PC-3 (cell line): Measurements from ENCODE around the gene SPRING1. TPM values are rescaled to one million over a fixed set of nuclear protein-coding genes. Genes with fewer than 3 reads are reported as not detected.

ENCODE experiments used
- ATAC-seq: fragments of 200-7000 bp; cut with Tn5 transposase; 2 replicates; pipeline ENCODE4 v1.9.1; 2020; ENCODE audit warnings: mild to moderate bottlenecking, moderate library complexity
- BruUV-seq: library from RNA; stranded (reverse); fragments of 400-500 nt; replicated peaks from 2 replicates; lab custom pipeline; 2021; lab: Mats Ljungman, UMichigan
- CTCF ChIA-PET: fragments of 300-600 bp; sonication (Branson Sonifier 250); formaldehyde crosslinking; loops from one replicate; lab custom pipeline; 2022; ENCODE audit warnings: antibody characterized with exemption; lab: Charles Lee
- POLR2A ChIA-PET: fragments of 300-600 bp; sonication (Branson Sonifier 250); formaldehyde crosslinking; loops from one replicate; lab custom pipeline; 2022; ENCODE audit warnings: antibody characterized with exemption; ENCODE audit not compliant: unreplicated experiment; lab: Charles Lee
- DNase-seq: peaks from one replicate; pipeline ENCODE4 v3.0.0-alpha.2; 2015
- H2AFZ ChIP-seq: fragments of 300-600 bp; sonication (generic); 2 replicates; pipeline ENCODE4 v1.6.0; 2016; ENCODE audit warnings: antibody characterized with exemption, low read length
- H3F3A ChIP-seq: fragments of 300-600 bp; sonication (generic); one replicate; pipeline ENCODE4 v1.6.0; 2017; ENCODE audit warnings: antibody characterized with exemption, low read length, control low read depth, mild to moderate bottlenecking; ENCODE audit not compliant: unreplicated experiment
- H3K27ac ChIP-seq: fragments of 300-600 bp; sonication (generic); 2 replicates; pipeline ENCODE4 v1.5.1; 2016; ENCODE audit warnings: mild to moderate bottlenecking, low read length
- H3K27me3 ChIP-seq: fragments of 300-600 bp; sonication (generic); 2 replicates; pipeline ENCODE4 v1.6.1; 2016; ENCODE audit warnings: low read length, mixed read lengths
- H3K36me3 ChIP-seq: fragments of 300-600 bp; sonication (generic); 2 replicates; pipeline ENCODE4 v1.6.1; 2016; ENCODE audit warnings: low read depth, mixed run types, low read length, mixed read lengths
- H3K4me1 ChIP-seq: fragments of 300-600 bp; sonication (generic); 2 replicates; pipeline ENCODE4 v1.5.1; 2016; ENCODE audit warnings: low read length; ENCODE audit not compliant: insufficient read depth
- H3K4me2 ChIP-seq: fragments of 300-600 bp; sonication (generic); 2 replicates; pipeline ENCODE4 v1.6.0; 2016; ENCODE audit warnings: low read length
- H3K4me3 ChIP-seq: fragments of 300-600 bp; sonication (generic); 2 replicates; pipeline ENCODE4 v1.5.1; 2016; ENCODE audit warnings: mild to moderate bottlenecking, low read length, mixed read lengths
- H3K79me2 ChIP-seq: fragments of 300-600 bp; sonication (generic); 2 replicates; pipeline ENCODE4 v1.6.1; 2017; ENCODE audit warnings: low read length, mixed read lengths
- H3K9ac ChIP-seq: fragments of 300-600 bp; sonication (generic); 2 replicates; pipeline ENCODE4 v1.6.0; 2016; ENCODE audit warnings: mild to moderate bottlenecking, low read length
- H3K9me2 ChIP-seq: fragments of 300-600 bp; sonication (generic); replicated peaks from 2 replicates; pipeline ENCODE4 v1.6.1; 2016; ENCODE audit warnings: mixed run types, low read length, mixed read lengths
- H3K9me3 ChIP-seq: fragments of 300-600 bp; sonication (generic); 2 replicates; pipeline ENCODE4 v1.6.1; 2016; ENCODE audit warnings: low read length, mixed read lengths
- H4K20me1 ChIP-seq: fragments of 300-600 bp; sonication (generic); 2 replicates; pipeline ENCODE4 v1.6.1; 2016; ENCODE audit warnings: low read length, mixed read lengths
- CTCF ChIP-seq: fragments of 300-600 bp; sonication (generic); conservative IDR thresholded peaks from 2 replicates; pipeline ENCODE4 v1.5.1; 2017; ENCODE audit warnings: antibody characterized with exemption, low read depth, mild to moderate bottlenecking, low read length
- EZH2 ChIP-seq: fragments of 300-600 bp; sonication (generic); IDR thresholded peaks from one replicate; pipeline ENCODE4 v1.6.1; 2017; ENCODE audit warnings: antibody characterized with exemption, mild to moderate bottlenecking, low read length; ENCODE audit not compliant: unreplicated experiment
- EZH2phosphoT487 ChIP-seq: fragments of 300-600 bp; sonication (generic); IDR thresholded peaks from 2 replicates; pipeline ENCODE4 v1.6.1; 2018; ENCODE audit warnings: mild to moderate bottlenecking, antibody characterized with exemption, low read length, borderline replicate concordance
- intact Hi-C: fragments of 100-400 bp; cut with micrococcal nuclease; formaldehyde crosslinking; loops from 2 replicates; pipeline ENCODE4 v1.9.0; 2023
- total RNA-seq: library from RNA; depleted of rRNA; stranded (reverse); fragments of >200 nt; gene quantifications from 2 replicates; pipeline ENCODE4 v1.2.3, GENCODE V29; 2014

The SPRING1 gene
- total RNA-seq, 1 experiment from 2014 or later, result 33.4 TPM

GRCh38 chr12:116722245-116722644 lies 15.6 kb downstream of the SPRING1 start:
- BruUV-seq, result no TSS peak
- peaks cover 31% of the 10 kb centered on the region for H3K36me3 ChIP-seq
- no peaks in the 10 kb centered on the region for H3F3A ChIP-seq
- ChIA-PET CTCF (no interaction called here), POLR2A (no interaction called here)
- H3K4me2 ChIP-seq, result no peak overlapping the region
- no peaks in the 10 kb centered on the region for H3K9me3 ChIP-seq
- no peak overlapping the region for H2AFZ ChIP-seq
- ATAC-seq (no peak), DNase-seq (no peak)
- peaks cover 5% of the 10 kb centered on the region; the same call in 1 of the 2 replicates for H4K20me1 ChIP-seq
- no peak overlapping the region for H3K27ac ChIP-seq
- no peaks in the 10 kb centered on the region for H3K9me2 ChIP-seq
- no peak overlapping the region for H3K9ac ChIP-seq
- TF ChIP-seq EZH2, result no peak
- no peak for TF ChIP-seq CTCF
- no peak for TF ChIP-seq EZH2phosphoT487
- peaks cover 34% of the 10 kb centered on the region for H3K79me2 ChIP-seq
- H3K4me3 ChIP-seq, result no peak overlapping the region
- peaks cover 15% of the 10 kb centered on the region for H3K4me1 ChIP-seq
- H3K27me3 ChIP-seq, result no peaks in the 10 kb centered on the region
- intact Hi-C loops, result no loop called here

- BruUV-seq, result no TSS peak
- Histone ChIP-seq H3K9me3 (no peaks in the 10 kb centered on the region), H3K4me1 (peaks cover 15% of the 10 kb centered on the region), H3K4me2 (no peak overlapping the region), H3F3A (no peaks in the 10 kb centered on the region), H3K79me2 (peaks cover 17% of the 10 kb centered on the region), H3K9ac (no peak overlapping the region), H3K27me3 (no peaks in the 10 kb centered on the region), H3K27ac (no peak overlapping the region), H3K9me2 (no peaks in the 10 kb centered on the region), H2AFZ (no peak overlapping the region), H3K4me3 (no peak overlapping the region), H3K36me3 (peaks cover 49% of the 10 kb centered on the region), H4K20me1 (peaks cover 5% of the 10 kb centered on the region; the same call in 1 of the 2 replicates)
- intact Hi-C loops, result no loop called here
- ChIA-PET POLR2A (no interaction called here), CTCF (no interaction called here)
- TF ChIP-seq EZH2phosphoT487, result no peak
- TF ChIP-seq EZH2, result no peak
- TF ChIP-seq CTCF, result no peak
- ATAC-seq (no peak), DNase-seq (no peak)
Measured at GRCh38 chr12:116719731-116720528, 17.9 kb downstream of the SPRING1 start.
